ENCODE results near the gene SH2D3A.

DNA sequence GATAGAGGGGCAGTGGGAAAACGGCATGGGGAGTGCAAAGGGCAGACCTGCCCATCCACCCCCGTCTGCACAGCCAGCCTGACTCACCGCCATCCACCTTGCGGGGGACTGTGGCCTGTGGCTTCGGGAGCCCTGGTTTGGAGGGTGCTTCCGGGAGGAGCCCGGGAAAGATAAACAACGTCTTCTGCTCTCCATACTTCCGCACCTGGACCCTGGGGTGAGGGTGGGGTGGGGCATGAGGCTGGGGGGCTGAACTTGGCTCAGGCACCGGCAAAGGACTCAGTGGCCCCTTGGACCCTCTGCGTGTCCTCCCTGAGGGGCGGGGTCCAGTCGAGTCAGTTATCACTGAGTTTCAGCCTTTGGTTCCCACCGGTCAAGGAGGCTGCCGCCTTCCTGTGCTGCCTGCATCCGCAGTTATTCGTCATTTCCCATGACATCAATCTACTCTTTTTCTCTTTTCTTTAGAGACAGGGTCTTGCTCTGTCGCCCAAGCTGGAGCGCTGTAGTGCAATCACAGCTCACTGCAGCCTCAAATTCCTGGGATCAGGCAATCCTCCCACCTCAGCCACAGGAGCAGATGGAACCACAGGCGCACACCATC lies 33.0 kb downstream of the SH2D3A start:
- TF ChIP-seq SP1 (IDR thresholded peaks at IDR 0.05; ENCODE audit: low read depth, low read length) = no peak
- TF ChIP-seq, protein P1, sequence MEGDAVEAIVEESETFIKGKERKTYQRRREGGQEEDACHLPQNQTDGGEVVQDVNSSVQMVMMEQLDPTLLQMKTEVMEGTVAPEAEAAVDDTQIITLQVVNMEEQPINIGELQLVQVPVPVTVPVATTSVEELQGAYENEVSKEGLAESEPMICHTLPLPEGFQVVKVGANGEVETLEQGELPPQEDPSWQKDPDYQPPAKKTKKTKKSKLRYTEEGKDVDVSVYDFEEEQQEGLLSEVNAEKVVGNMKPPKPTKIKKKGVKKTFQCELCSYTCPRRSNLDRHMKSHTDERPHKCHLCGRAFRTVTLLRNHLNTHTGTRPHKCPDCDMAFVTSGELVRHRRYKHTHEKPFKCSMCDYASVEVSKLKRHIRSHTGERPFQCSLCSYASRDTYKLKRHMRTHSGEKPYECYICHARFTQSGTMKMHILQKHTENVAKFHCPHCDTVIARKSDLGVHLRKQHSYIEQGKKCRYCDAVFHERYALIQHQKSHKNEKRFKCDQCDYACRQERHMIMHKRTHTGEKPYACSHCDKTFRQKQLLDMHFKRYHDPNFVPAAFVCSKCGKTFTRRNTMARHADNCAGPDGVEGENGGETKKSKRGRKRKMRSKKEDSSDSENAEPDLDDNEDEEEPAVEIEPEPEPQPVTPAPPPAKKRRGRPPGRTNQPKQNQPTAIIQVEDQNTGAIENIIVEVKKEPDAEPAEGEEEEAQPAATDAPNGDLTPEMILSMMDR (IDR thresholded peaks at IDR 0.05; ENCODE audit: control extremely low read depth in 1 of 3, insufficient read depth in 1 of 3, low read depth in 1 of 3, low read length in 3 of 3) = no peak
- no peak for TF ChIP-seq TAF1 (IDR thresholded peaks at IDR 0.05; ENCODE audit: low read depth, low read length)
- no peak for TF ChIP-seq CBX5 (IDR thresholded peaks at IDR 0.05; ENCODE audit: low read depth, low read length)
- no peak for TF ChIP-seq RAD21 (IDR thresholded peaks at IDR 0.05 in 1 of 2, conservative IDR thresholded peaks at IDR 0.05 in 1 of 2; ENCODE audit: low read depth in 2 of 2, low read length in 2 of 2)

Data from H1 (cell line).